ENCODE measurements around the gene CDH13.

Gene CDH13

DNA sequence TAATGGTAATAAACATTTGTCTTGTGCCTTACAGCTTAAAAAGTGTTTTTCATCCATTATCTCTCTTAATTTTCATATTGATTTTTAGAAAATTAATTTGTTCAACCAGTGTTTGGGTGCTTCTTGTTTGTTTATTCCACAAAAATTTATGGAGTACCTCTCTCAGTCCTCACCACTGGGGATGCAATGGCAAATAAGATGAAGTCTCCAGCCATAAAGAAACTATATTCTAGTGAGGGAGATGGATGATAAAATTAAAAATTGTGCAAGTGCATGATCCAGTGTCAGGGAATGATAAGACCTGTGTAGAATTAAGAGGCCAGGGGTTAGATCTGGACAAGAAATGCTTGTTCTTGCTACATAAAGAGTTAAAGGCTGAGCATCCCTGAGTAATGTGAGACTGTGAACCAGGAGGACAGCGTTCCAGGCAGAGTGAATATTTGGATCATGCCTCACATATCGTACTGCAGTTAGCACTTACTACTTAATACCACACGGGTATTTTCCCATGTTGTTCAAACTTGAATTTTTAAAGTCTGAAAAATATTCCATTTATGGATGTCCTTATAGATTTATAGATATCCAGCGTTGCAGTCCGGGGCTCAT, 645.3 kb downstream of the CDH13 start:
- Histone ChIP-seq H3K9ac (ENCODE audit: low read length) (no peak overlapping the region), H3K27ac (ENCODE audit: low read depth, low read length) (no peak overlapping the region), H3K9me3 (ENCODE audit: low read length) (no peaks in the 10 kb centered on the region)

DNA sequence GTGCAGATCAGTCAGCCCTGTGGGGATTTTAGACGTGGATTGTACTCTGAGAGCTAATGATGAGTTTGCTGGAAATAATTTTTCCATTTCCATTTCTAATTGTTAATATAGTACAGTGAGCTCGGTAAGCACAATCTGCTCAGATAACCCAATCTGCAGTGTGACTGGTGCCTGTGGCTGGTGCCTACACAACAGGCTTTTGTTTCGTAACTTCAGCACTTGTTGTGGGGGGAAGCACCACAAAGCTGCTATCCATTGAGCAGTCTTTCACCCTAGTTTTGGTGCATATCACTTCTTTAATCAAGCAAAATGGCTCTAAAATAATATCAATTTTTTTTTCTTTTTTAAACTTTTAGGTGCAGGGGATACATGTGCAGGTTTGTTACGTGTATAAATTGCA, 646.1 kb downstream of the CDH13 start:
- H3K9me3 ChIP-seq (ENCODE audit: low read length), result no peaks in the 10 kb centered on the region
- H3K36me3 ChIP-seq (ENCODE audit: insufficient read depth, low read length), result no peaks in the 10 kb centered on the region
- no peak overlapping the region for H3K4me3 ChIP-seq (ENCODE audit: low read depth in 1 of 2, low read length in 2 of 2)
- H3K27ac ChIP-seq (ENCODE audit: low read depth, low read length), result no peak overlapping the region
- no peaks in the 10 kb centered on the region for H3K4me1 ChIP-seq (ENCODE audit: insufficient read depth, low read length)
- H3K9ac ChIP-seq (ENCODE audit: low read length), result no peak overlapping the region
- no peaks in the 10 kb centered on the region for H3K27me3 ChIP-seq (ENCODE audit: control insufficient read depth in 1 of 2, insufficient read depth in 2 of 2, low read length in 2 of 2)

More for the DNA sequence above, 645.3 kb downstream of the CDH13 start:
- no peaks in the 10 kb centered on the region for H3K4me1 ChIP-seq (ENCODE audit: insufficient read depth, low read length)
- no peaks in the 10 kb centered on the region for H3K36me3 ChIP-seq (ENCODE audit: insufficient read depth, low read length)
- H3K27me3 ChIP-seq (ENCODE audit: control insufficient read depth in 1 of 2, insufficient read depth in 2 of 2, low read length in 2 of 2), result no peaks in the 10 kb centered on the region
- no peak overlapping the region for H3K4me3 ChIP-seq (ENCODE audit: low read depth in 1 of 2, low read length in 2 of 2)

DNA sequence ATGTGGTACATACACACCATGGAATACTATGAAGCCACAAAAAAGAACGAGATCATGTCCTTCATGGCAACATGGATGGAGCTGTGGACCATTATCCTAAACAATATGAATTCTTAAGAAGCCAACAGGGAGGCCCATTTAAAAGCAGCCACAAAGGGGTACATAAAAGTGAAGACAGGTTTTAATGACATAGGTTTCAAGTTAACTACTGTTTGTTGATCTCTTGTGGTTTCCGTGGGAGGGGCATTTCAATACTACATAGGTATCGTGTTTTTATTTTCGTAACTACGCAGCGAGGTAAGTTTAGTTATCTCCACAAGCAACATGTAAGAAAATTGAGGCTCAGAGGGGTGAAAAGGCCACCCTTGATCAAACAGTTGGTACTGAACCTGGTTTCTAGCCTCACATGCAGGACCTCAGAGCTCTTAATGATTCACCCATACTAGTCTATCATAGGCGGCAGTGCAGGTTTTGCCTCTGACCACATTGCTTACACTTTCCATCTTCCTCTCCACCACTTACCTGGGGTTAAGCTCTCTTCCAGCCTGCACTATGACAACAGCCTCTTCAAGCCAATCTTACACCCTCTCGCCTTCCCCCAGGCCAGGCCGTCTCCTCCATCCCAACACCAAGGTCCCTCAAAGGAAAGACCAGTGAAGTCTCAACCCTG, 646.9 kb downstream of the CDH13 start:
- no peak overlapping the region for H3K9ac ChIP-seq (ENCODE audit: low read length)
- no peak overlapping the region for H3K27ac ChIP-seq (ENCODE audit: low read depth, low read length)
- no peaks in the 10 kb centered on the region for H3K36me3 ChIP-seq (ENCODE audit: insufficient read depth, low read length)
- H3K9me3 ChIP-seq (ENCODE audit: low read length), result no peaks in the 10 kb centered on the region
- H3K4me1 ChIP-seq (ENCODE audit: insufficient read depth, low read length), result no peaks in the 10 kb centered on the region
- no peaks in the 10 kb centered on the region for H3K27me3 ChIP-seq (ENCODE audit: control insufficient read depth in 1 of 2, insufficient read depth in 2 of 2, low read length in 2 of 2)
- no peak overlapping the region for H3K4me3 ChIP-seq (ENCODE audit: low read depth in 1 of 2, low read length in 2 of 2)

DNA sequence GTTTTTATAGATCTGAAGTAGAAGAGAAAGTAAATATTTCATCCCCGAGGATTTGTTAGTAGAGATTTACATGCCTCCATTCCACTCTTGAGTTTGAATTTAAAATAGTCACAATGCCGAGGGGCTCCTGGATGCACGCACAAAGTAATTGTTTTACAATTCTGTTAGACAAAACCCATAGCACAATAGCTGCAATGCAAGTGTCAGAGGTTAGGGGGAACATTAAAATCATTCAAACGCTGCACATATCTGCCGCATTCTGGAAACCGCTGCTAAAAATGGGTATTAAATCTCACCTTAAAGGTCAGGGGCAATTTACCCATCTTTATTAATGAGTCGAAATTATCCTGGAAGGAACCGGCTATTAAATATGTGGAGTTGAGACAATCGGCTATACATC, 652.5 kb downstream of the CDH13 start:
- no peaks in the 10 kb centered on the region for H3K36me3 ChIP-seq (ENCODE audit: insufficient read depth, low read length)
- H3K9me3 ChIP-seq (ENCODE audit: low read length), result no peaks in the 10 kb centered on the region
- H3K4me1 ChIP-seq (ENCODE audit: insufficient read depth, low read length), result no peaks in the 10 kb centered on the region
- no peak overlapping the region for H3K9ac ChIP-seq (ENCODE audit: low read length)
- no peak overlapping the region for H3K4me3 ChIP-seq (ENCODE audit: low read depth in 1 of 2, low read length in 2 of 2)
- no peaks in the 10 kb centered on the region for H3K27me3 ChIP-seq (ENCODE audit: control insufficient read depth in 1 of 2, insufficient read depth in 2 of 2, low read length in 2 of 2)
- H3K27ac ChIP-seq (ENCODE audit: low read depth, low read length), result no peak overlapping the region

DNA sequence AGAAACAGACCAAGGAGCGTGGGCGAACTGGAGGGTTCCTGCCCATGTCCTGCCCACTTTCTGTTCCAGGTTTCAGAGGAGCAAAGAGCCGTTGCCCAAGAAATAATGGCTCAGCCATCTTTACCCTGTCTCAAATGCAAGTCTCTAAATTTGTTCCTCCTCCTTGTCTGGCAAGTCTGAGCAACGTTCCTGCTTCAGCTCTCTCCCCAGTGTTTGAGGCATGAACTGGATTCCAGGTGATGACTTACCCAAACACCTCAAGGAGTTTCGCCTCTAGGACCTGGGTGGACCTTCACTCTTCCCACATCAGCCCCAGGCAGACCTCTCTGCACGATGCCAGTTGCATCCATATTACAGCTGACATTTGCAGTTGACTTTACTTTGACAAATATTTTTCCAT, 659.2 kb downstream of the CDH13 start:
- H3K9ac ChIP-seq (ENCODE audit: low read length), result no peak overlapping the region
- H3K4me3 ChIP-seq (ENCODE audit: low read depth in 1 of 2, low read length in 2 of 2), result no peak overlapping the region
- no peaks in the 10 kb centered on the region for H3K36me3 ChIP-seq (ENCODE audit: insufficient read depth, low read length)
- no peaks in the 10 kb centered on the region for H3K4me1 ChIP-seq (ENCODE audit: insufficient read depth, low read length)
- H3K27ac ChIP-seq (ENCODE audit: low read depth, low read length), result no peak overlapping the region
- no peaks in the 10 kb centered on the region for H3K9me3 ChIP-seq (ENCODE audit: low read length)
- no peaks in the 10 kb centered on the region for H3K27me3 ChIP-seq (ENCODE audit: control insufficient read depth in 1 of 2, insufficient read depth in 2 of 2, low read length in 2 of 2)

DNA sequence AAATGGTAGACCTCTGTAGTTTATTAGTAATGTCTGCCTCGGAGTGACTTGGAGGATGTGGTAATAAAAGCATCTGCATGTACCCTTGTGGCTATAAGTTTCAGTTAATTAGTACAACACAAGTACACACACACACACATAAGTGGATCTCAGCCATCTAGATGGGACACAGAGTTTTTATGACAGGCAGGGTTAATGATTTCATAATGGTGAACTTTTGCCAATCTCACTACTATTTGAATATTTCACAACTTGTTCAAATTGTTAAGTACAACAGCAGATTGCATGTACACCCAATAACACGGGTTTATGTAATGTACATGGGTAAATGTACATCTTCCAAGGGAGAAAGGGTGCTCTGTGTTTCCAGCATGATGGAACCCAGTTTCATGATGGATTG, 669.7 kb downstream of the CDH13 start:
- H3K4me1 ChIP-seq (ENCODE audit: insufficient read depth, low read length), result no peaks in the 10 kb centered on the region
- H3K9me3 ChIP-seq (ENCODE audit: low read length), result no peaks in the 10 kb centered on the region
- H3K36me3 ChIP-seq (ENCODE audit: insufficient read depth, low read length), result no peaks in the 10 kb centered on the region
- no peaks in the 10 kb centered on the region for H3K27me3 ChIP-seq (ENCODE audit: control insufficient read depth in 1 of 2, insufficient read depth in 2 of 2, low read length in 2 of 2)
- no peak overlapping the region for H3K27ac ChIP-seq (ENCODE audit: low read depth, low read length)
- no peak overlapping the region for H3K9ac ChIP-seq (ENCODE audit: low read length)
- no peak overlapping the region for H3K4me3 ChIP-seq (ENCODE audit: low read depth in 1 of 2, low read length in 2 of 2)

DNA sequence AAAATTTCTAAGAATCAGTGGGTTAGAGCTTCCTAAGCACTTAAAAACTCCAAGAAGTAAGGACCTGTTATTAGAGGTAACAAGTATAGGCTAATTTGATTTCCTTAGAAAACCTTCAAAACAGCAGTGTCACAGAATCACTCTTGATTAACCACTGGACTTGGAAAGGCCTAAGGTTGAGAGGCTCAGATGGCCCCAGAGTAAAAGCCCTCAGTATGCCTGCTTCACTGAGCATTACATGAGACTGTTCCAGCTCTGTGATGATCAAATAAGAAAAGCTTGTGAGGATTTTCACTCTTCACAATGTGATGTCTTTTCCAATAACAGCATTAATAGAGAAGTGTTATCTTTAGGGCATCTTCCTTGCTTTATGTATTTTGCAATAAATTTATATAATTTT, 671.8 kb downstream of the CDH13 start:
- Histone ChIP-seq H3K4me1 (ENCODE audit: insufficient read depth, low read length) (no peaks in the 10 kb centered on the region), H3K9ac (ENCODE audit: low read length) (no peak overlapping the region), H3K9me3 (ENCODE audit: low read length) (no peaks in the 10 kb centered on the region), H3K4me3 (ENCODE audit: low read depth in 1 of 2, low read length in 2 of 2) (no peak overlapping the region), H3K36me3 (ENCODE audit: insufficient read depth, low read length) (no peaks in the 10 kb centered on the region), H3K27ac (ENCODE audit: low read depth, low read length) (no peak overlapping the region), H3K27me3 (ENCODE audit: control insufficient read depth in 1 of 2, insufficient read depth in 2 of 2, low read length in 2 of 2) (no peaks in the 10 kb centered on the region)

DNA sequence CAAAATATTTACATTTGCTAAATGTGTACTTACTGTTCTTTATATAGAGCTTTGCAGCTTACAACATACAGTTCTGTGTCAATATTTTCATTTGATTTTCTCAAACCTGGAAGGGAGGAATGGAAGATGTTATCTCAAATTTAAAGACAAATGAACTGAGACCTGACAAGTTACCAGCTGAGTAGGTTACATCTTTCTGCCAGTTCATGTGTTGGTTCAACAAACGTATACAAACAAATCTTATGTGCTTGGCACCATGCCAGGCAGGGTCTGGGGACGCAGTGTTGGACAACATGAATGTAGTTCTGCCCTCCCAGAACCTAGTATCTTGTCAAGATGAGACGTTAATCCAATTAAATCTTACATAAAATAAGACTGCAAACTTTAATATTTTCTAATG, 673.6 kb downstream of the CDH13 start:
- Histone ChIP-seq H3K4me3 (ENCODE audit: low read depth in 1 of 2, low read length in 2 of 2) (no peak overlapping the region), H3K9ac (ENCODE audit: low read length) (no peak overlapping the region), H3K4me1 (ENCODE audit: insufficient read depth, low read length) (no peaks in the 10 kb centered on the region), H3K36me3 (ENCODE audit: insufficient read depth, low read length) (no peaks in the 10 kb centered on the region), H3K27me3 (ENCODE audit: control insufficient read depth in 1 of 2, insufficient read depth in 2 of 2, low read length in 2 of 2) (no peaks in the 10 kb centered on the region), H3K27ac (ENCODE audit: low read depth, low read length) (no peak overlapping the region), H3K9me3 (ENCODE audit: low read length) (no peaks in the 10 kb centered on the region)

DNA sequence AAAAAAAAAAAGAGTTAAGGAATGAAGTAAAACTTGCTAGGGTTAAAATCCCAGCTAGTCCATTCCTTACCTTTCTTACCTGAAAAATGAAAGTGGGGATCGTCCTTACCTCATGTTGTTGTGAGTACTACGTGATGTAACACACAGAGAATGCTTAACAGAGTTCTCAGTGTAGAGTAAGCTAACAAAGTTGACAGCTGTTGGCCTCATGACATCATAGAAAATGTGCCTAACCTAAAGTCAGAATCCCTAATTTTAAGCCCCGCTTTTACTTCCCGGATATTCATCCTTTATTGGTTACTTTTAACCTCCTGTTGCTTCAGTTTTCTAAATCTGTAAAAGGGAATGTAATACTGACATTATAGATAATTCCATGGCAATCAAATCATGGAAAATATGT, 675.2 kb downstream of the CDH13 start:
- no peaks in the 10 kb centered on the region for H3K36me3 ChIP-seq (ENCODE audit: insufficient read depth, low read length)
- no peaks in the 10 kb centered on the region for H3K9me3 ChIP-seq (ENCODE audit: low read length)
- H3K4me1 ChIP-seq (ENCODE audit: insufficient read depth, low read length), result no peaks in the 10 kb centered on the region
- H3K9ac ChIP-seq (ENCODE audit: low read length), result no peak overlapping the region
- no peak overlapping the region for H3K27ac ChIP-seq (ENCODE audit: low read depth, low read length)
- H3K27me3 ChIP-seq (ENCODE audit: control insufficient read depth in 1 of 2, insufficient read depth in 2 of 2, low read length in 2 of 2), result no peaks in the 10 kb centered on the region
- H3K4me3 ChIP-seq (ENCODE audit: low read depth in 1 of 2, low read length in 2 of 2), result no peak overlapping the region

DNA sequence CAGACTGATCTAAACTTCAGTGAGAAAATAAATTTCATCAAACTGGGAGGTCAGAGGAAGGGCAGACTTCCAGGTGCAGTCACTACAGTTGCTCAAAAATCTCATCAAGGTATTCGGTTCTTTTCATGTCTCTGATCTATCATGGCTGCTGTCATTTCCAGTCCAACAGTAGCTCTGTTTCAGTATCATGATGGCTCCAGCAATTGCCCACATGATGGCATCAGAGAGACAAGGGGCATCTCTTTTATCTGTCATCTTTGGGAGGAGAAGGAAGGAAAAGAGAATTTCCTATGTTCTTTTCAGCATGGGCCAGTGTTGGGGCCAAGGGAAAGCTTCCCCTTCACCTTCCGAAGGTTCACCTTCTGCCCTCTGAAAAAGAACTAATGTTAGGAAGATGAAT, 676.1 kb downstream of the CDH13 start:
- Histone ChIP-seq H3K4me1 (ENCODE audit: insufficient read depth, low read length) (no peaks in the 10 kb centered on the region), H3K27me3 (ENCODE audit: control insufficient read depth in 1 of 2, insufficient read depth in 2 of 2, low read length in 2 of 2) (no peaks in the 10 kb centered on the region), H3K9ac (ENCODE audit: low read length) (no peak overlapping the region), H3K4me3 (ENCODE audit: low read depth in 1 of 2, low read length in 2 of 2) (no peak overlapping the region), H3K36me3 (ENCODE audit: insufficient read depth, low read length) (no peaks in the 10 kb centered on the region), H3K9me3 (ENCODE audit: low read length) (no peaks in the 10 kb centered on the region), H3K27ac (ENCODE audit: low read depth, low read length) (no peak overlapping the region)

DNA sequence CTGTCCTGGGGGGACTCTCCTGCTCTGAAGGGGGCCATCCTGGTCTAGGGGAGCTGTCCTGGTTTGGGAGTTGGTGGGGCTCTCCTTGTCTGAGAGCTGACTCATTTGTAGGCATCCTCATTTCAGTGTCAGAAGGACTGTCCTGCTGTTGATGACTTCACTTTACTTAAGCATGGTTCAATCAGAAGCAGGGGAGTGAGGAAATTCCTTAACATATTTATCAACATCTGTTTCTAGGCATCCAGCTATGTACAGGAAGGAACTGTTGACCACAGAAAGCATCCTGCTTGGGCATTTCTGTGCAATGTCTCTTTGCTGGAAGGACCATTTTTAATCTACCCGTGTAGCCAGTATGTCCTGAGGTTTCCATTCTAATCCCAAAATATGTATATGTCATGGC, 678.3 kb downstream of the CDH13 start:
- no peak overlapping the region for H3K4me3 ChIP-seq (ENCODE audit: low read depth in 1 of 2, low read length in 2 of 2)
- no peak overlapping the region for H3K27ac ChIP-seq (ENCODE audit: low read depth, low read length)
- no peaks in the 10 kb centered on the region for H3K27me3 ChIP-seq (ENCODE audit: control insufficient read depth in 1 of 2, insufficient read depth in 2 of 2, low read length in 2 of 2)
- no peaks in the 10 kb centered on the region for H3K9me3 ChIP-seq (ENCODE audit: low read length)
- no peaks in the 10 kb centered on the region for H3K4me1 ChIP-seq (ENCODE audit: insufficient read depth, low read length)
- H3K9ac ChIP-seq (ENCODE audit: low read length), result no peak overlapping the region
- H3K36me3 ChIP-seq (ENCODE audit: insufficient read depth, low read length), result no peaks in the 10 kb centered on the region

DNA sequence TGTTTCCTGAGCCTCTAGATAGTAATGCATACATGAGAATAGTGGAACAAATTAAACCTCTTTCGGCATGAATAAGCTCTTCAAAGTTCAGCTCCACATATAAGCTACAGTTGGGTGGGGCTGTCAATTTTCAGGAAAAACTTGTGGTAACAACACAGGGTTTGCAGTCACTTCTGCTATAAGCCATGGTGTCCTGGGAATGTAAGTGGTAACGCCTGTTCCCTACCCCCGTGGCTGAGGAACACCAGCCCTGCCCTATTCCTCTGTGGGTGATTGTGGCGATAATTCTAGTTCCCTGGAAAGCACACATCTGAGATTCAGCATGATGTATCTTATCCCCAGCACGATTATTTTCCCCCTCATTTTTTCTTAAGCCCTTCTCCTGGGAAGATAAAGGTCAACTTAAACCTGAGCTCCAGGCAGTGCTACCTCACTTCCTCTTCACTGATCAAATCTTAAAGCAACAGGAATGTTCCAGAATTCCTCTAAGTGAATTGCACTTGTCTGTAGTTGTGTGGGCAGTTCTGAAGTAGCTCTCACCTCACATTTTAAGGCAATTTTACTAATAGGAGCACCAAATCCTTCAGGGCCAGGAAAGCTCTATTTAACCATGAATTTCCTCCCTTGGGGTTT, 680.3 kb downstream of the CDH13 start:
- H3K27me3 ChIP-seq (ENCODE audit: control insufficient read depth in 1 of 2, insufficient read depth in 2 of 2, low read length in 2 of 2), result no peaks in the 10 kb centered on the region
- H3K27ac ChIP-seq (ENCODE audit: low read depth, low read length), result no peak overlapping the region
- no peak overlapping the region for H3K9ac ChIP-seq (ENCODE audit: low read length)
- H3K4me3 ChIP-seq (ENCODE audit: low read depth in 1 of 2, low read length in 2 of 2), result no peak overlapping the region
- no peaks in the 10 kb centered on the region for H3K9me3 ChIP-seq (ENCODE audit: low read length)
- no peaks in the 10 kb centered on the region for H3K4me1 ChIP-seq (ENCODE audit: insufficient read depth, low read length)
- H3K36me3 ChIP-seq (ENCODE audit: insufficient read depth, low read length), result no peaks in the 10 kb centered on the region

All from muscle layer of colon (tissue), 2 donors.